NCI-H1694 treated with DMSO at 0.1 percent for 48 hours (cell line): ENCODE data around the gene SUDS3.
"Not testable (repeated sequence)": the region's sequence is repeated elsewhere in the genome, so short reads cannot be mapped to it uniquely, and the experiment has no call there.

Source experiments
- DNase-seq: peaks from one replicate; lab custom pipeline; 2025; lab: John Stamatoyannopoulos, UW

SUDS3 gene

DNA sequence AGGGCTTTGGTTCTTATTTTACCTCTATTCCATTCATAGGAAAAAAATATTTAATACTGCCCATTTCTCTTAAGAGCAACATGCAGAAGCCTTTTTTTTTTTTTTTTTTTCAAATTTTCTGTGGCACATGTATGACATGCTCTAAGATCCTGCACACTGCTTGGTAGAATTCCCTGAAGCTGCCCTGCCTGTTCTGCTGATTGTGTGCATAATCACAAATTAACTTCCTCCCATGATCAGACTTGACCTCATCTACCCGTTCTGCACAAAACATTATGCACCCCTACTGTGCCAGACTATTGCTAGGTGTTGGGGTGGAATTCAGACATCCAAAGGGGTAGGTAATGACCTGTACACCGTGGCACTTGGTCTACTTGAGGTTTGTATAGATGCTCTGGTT lies 22.2 kb downstream of the SUDS3 start:
- no peak for DNase-seq

- DNase-seq: no peak
Measured at GRCh38 chr12:118398940-118399339, 22.6 kb downstream of the SUDS3 start.

DNA sequence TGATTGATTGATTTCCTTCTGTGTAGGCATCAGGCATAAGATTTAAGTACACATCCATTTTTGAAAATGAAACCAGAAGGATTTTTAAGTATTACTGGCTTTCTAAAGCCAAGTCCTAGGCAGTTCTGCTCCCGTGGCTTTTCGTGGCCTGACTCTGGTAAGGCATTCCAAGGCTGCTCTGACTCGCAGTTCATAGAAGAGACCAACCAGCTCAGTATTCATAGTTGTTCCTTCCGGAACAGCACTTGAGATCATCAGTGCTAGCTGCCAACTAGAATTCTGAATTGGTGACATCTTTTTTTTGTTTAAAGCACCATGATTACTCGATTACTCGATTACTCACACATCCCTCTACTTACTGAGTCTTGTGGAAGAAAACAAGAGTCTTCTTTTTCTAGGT lies 25.9 kb downstream of the SUDS3 start:
- DNase-seq: no peak

DNA sequence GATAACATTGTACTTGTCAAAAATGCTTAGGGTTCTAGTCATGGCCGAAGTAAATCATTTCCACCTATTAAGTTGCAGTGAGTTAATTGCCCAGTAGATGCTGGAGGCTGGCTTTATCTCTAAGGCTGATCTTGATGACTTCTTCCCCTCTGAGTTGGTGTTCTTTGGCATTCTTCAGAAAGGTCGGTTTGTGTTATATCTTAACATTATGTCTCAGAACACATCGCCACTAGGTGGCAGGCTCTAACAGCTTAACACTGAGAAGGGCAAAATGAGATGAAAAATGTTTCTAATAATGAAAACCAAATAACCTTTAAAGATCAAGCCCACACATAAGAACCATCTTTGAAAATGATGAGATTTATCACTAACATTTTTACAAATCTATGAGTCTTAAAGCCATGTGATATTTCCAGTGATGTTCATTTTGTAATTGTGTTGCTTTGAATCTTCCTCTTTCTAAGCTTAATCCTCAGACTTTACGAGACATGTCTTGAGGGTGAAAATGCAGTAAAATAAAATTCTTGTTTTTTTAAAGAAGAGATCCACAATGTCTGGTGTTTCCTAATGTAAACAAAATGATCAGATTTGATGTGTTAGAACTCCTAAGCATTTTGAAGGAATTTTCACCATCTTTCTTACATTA lies 28.6 kb downstream of the SUDS3 start:
- DNase-seq: peak; percentile 59

DNA sequence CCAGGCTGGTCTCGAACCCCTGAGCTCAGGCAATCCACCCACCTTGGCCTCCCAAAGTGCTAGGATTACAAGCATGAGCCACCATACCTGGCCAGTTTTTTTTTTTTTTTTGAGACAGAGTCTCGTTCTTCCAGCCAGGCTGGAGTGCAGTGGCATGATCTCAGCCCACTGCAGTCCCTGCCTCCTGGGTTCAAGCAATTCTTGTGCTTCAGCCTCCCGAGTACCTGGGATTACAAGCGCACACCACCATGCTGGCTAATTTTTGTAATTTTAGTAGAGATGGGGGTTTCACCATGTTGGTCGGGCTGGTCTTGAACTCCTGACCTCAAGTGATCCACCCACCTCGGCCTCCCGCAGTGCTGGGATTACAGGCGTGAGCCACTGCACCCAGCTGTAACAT lies 31.9 kb downstream of the SUDS3 start:
- DNase-seq: not testable (repeated sequence)

- no peak for DNase-seq
Measured at GRCh38 chr12:118409834-118410233, 33.5 kb downstream of the SUDS3 start.

DNA sequence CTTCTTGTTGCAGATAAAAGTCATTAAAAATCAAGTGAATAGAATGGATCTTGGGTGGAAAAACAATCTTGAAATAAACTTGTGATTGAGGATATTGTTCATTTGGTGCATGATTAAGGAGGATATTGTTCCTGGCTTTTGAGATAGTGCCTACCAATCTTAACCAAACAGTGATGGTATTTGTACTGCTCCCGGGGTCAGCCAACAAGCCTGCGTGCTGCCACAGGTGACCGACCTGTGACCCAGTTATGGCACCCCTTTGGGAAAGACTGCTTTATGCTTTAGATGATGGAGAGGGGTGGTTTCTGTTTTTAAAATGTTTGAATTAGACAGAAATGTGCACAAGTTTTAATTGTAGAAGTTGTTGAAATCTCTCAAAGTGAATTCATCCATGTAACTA lies 41.6 kb downstream of the SUDS3 start:
- DNase-seq: no peak

DNA sequence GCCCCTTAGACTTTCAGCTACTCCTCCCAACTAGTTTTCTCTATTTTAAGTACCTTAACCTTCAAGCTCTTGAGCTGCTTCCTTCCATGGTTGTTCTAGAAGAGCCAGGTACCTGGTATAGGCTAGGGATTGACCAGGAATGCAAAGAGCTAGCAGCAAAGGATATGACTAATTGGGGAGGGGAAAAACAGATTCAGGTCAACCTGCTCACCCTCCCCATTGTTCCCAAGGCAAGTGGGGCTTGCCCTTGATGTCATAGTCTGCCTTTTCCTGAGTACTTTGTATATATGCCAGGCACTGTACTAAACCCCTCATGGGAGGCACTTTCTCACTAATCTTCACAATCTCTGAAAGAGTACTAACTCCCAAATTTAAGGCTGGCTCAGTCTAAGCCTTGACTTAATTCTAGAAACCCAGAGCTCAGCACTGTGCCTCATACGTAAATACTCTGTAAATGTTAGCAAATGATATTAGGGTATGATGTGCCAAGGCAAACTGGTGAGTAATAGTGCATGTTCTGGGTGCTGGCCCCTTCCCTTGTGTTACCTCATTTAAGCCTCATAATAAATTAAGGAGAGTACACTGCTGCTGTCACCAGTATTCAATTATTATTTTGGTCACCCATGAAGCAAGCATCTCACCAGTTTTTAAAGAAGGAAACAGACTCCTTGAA lies 42.2 kb downstream of the SUDS3 start:
- DNase-seq: no peak

- DNase-seq: no peak
Measured at GRCh38 chr12:118420673-118421072, 44.3 kb downstream of the SUDS3 start.

- no peak for DNase-seq
Measured at GRCh38 chr12:118424884-118425283, 48.5 kb downstream of the SUDS3 start.

- DNase-seq: no peak
Measured at GRCh38 chr12:118425364-118425763, 49.0 kb downstream of the SUDS3 start.

- DNase-seq: no peak
Measured at GRCh38 chr12:118427819-118428218, 51.5 kb downstream of the SUDS3 start.

- no peak for DNase-seq
Measured at GRCh38 chr12:118428643-118429042, 52.3 kb downstream of the SUDS3 start.

GRCh38 chr12:118429688-118430383 lies 53.5 kb downstream of the SUDS3 start:
- DNase-seq: no peak

- DNase-seq: no peak
Measured at GRCh38 chr12:118430516-118430915, 54.2 kb downstream of the SUDS3 start.

DNA sequence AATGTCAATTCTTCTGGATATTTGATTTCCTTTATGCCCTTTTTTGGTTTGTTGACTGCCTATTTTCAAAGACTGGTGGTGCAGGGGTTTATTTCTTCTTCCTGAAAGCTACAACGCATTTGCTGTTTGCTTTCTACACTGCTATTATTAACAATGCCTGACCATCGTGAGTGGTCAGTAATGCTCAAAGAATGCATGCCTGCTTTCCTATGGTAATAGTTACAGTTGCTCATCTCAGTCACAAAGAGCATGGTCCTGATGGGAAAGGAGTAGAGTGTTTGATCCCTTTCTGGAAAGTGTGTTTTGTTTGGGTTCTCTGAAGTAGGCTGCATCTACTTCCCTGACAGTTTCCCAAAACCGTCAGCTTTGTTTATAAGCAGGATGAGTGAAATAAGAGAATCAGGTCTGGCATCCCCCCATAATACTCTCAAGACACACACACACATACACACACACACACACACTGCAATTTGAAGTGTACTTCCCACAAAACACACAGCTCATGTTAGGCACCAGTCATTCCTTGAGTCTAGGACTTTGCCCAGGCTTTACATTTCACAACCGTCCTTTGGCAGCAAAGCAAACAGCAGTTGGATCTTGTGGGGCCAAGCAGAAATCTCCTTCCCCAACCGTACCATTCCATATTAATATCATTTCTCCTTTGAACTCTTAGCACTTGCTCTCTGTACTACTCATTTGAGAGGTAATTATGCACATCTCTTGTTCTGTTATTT lies 56.6 kb downstream of the SUDS3 start:
- no peak for DNase-seq

GRCh38 chr12:118436002-118436730 lies 59.8 kb downstream of the SUDS3 start:
- no peak for DNase-seq

DNA sequence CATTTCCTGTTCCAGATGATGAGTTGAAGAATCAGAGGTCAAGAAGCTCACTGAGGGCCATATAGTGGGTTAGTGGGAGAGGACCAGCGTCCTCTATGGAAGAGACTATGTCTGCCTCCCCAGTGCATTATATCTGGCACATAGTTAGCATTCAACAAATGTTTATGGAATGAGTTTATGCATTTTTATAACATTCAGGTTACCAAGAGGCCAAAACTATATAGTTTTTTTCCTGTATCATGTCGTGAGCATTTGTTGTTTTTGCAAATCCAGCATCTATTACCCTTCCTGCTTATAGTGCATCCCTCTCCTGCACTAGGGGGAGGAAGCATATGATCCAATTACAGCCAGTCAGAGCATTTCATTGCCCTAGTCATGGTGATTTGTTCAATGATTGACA lies 60.6 kb downstream of the SUDS3 start:
- no peak for DNase-seq

- no peak for DNase-seq
Measured at GRCh38 chr12:118439068-118439467, 62.7 kb downstream of the SUDS3 start.

- no peak for DNase-seq
Measured at GRCh38 chr12:118446247-118446646, 69.9 kb downstream of the SUDS3 start.

- DNase-seq: no peak
Measured at GRCh38 chr12:118447181-118447580, 70.8 kb downstream of the SUDS3 start.

DNA sequence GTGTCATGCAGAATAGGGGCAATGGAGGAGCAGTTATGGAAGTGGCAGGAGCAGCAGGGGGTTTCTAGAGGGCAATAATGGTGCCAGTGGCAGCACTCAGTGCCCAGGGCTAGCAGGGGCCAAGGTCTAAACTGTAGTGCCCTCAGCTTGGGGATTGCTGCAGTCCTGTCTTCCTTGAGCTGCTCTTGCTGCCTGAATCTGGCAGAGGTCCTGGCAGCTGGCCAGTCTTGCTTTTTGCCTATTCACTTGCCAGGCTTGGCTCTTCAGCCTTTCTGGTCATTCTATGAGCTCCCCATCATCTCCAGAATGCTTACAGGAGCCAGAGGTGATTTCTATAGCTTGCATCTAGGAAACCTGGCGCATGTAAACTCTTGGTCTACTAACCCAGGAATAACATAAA lies 72.0 kb downstream of the SUDS3 start:
- no peak for DNase-seq
